Measurements from ENCODE around the gene ETV1.

The ETV1 gene

DNA sequence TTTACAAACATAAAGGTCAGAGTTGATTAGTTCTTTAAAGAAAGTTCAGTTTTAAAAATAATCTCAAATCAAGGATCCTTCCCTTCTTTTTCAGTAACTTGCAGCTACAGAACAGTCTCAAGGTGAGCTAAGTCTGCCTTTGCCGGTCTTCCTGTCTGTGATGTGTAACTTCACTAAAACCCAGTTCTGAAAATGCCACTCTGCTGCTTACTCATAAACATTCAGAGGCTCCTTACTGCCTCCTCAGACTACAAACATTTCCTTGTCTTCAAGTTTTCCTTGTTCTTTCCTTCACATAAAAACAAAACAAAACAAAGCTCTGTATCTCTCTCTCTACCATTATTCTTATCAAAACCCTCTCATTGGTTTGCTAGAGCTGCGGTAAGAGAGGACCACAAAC, 128.7 kb downstream of the ETV1 start:
- Histone ChIP-seq H3K9ac (ENCODE audit: insufficient read length, low read depth) (no peak overlapping the region), H3K9me3 (ENCODE audit: insufficient read depth, low read length) (no peaks in the 10 kb centered on the region), H3K4me1 (ENCODE audit: insufficient read depth, insufficient read length) (no peaks in the 10 kb centered on the region), H3K27me3 (ENCODE audit: insufficient read depth, insufficient read length) (no peaks in the 10 kb centered on the region), H3K36me3 (ENCODE audit: insufficient read depth, insufficient read length, low read length) (no peaks in the 10 kb centered on the region), H3K4me3 (ENCODE audit: insufficient read length, low read depth) (no peak overlapping the region)
- TF ChIP-seq SUZ12 (IDR thresholded peaks at IDR 0.05; ENCODE audit: extremely low read depth, insufficient read depth, insufficient read length) (no peak), YY1 (IDR thresholded peaks at IDR 0.05; ENCODE audit: insufficient read depth, insufficient read length) (no peak), ZNF274 (IDR thresholded peaks at IDR 0.05; ENCODE audit: low read depth, low read length) (no peak)
- DNase-seq (ENCODE audit: low read depth, low spot score), result no peak

- Histone ChIP-seq H3K9ac (ENCODE audit: insufficient read length, low read depth) (no peak overlapping the region), H3K36me3 (ENCODE audit: insufficient read depth, insufficient read length, low read length) (no peaks in the 10 kb centered on the region), H3K4me3 (ENCODE audit: insufficient read length, low read depth) (no peak overlapping the region), H3K27me3 (ENCODE audit: insufficient read depth, insufficient read length) (no peaks in the 10 kb centered on the region), H3K9me3 (ENCODE audit: insufficient read depth, low read length) (no peaks in the 10 kb centered on the region), H3K4me1 (ENCODE audit: insufficient read depth, insufficient read length) (no peaks in the 10 kb centered on the region)
- TF ChIP-seq ZNF274 (IDR thresholded peaks at IDR 0.05; ENCODE audit: low read depth, low read length) (no peak), YY1 (IDR thresholded peaks at IDR 0.05; ENCODE audit: insufficient read depth, insufficient read length) (no peak), SUZ12 (IDR thresholded peaks at IDR 0.05; ENCODE audit: extremely low read depth, insufficient read depth, insufficient read length) (no peak)
- no peak for DNase-seq (ENCODE audit: low read depth, low spot score)
Observed at GRCh38 chr7:13856012-13856411, 133.5 kb downstream of the ETV1 start.

DNA sequence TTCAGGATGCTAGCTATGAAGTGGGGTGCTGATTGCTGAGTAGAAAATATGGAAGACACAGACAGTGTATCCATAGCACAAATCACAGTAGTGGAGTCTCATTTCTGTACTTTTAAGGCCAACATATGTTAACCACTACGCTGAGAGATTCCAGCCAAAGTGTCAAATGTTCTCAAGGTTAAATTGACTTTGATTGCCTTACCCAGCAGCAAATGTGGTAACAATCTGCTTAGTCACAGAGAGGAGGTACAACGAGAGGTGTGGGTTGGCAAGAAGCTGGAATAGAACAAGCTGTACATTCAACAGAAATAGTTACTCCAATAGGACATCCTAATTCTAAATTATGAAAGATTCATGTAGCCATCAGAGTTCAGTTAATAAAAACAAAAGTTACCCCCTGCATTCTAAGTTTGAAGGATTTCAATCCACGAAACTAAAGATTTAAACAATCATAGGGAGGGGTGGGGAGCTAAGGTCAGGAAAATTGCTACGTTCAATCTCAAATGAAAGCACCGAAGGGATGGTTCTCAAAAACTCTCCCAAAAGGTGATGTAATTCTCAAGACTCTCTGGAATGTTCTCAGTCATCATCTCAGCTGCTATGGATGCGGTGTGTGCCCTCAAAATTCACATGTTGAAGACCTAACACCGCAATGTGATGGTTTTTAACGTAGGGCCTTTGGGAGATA, 137.0 kb downstream of the ETV1 start:
- no peak overlapping the region for H3K4me3 ChIP-seq (ENCODE audit: insufficient read length, low read depth)
- no peak for TF ChIP-seq SUZ12 (IDR thresholded peaks at IDR 0.05; ENCODE audit: extremely low read depth, insufficient read depth, insufficient read length)
- TF ChIP-seq ZNF274 (IDR thresholded peaks at IDR 0.05; ENCODE audit: low read depth, low read length), result no peak
- TF ChIP-seq YY1 (IDR thresholded peaks at IDR 0.05; ENCODE audit: insufficient read depth, insufficient read length), result no peak
- no peaks in the 10 kb centered on the region for H3K4me1 ChIP-seq (ENCODE audit: insufficient read depth, insufficient read length)
- H3K9ac ChIP-seq (ENCODE audit: insufficient read length, low read depth), result no peak overlapping the region
- H3K36me3 ChIP-seq (ENCODE audit: insufficient read depth, insufficient read length, low read length), result no peaks in the 10 kb centered on the region
- no peak for DNase-seq (ENCODE audit: low read depth, low spot score)
- no peaks in the 10 kb centered on the region for H3K9me3 ChIP-seq (ENCODE audit: insufficient read depth, low read length)
- H3K27me3 ChIP-seq (ENCODE audit: insufficient read depth, insufficient read length), result no peaks in the 10 kb centered on the region

GRCh38 chr7:13851736-13852135, 137.7 kb downstream of the ETV1 start:
- no peaks in the 10 kb centered on the region for H3K9me3 ChIP-seq (ENCODE audit: insufficient read depth, low read length)
- no peak overlapping the region for H3K9ac ChIP-seq (ENCODE audit: insufficient read length, low read depth)
- no peak overlapping the region for H3K4me3 ChIP-seq (ENCODE audit: insufficient read length, low read depth)
- DNase-seq (ENCODE audit: low read depth, low spot score), result peak; percentile 63
- no peaks in the 10 kb centered on the region for H3K27me3 ChIP-seq (ENCODE audit: insufficient read depth, insufficient read length)
- TF ChIP-seq SUZ12 (IDR thresholded peaks at IDR 0.05; ENCODE audit: extremely low read depth, insufficient read depth, insufficient read length) (no peak), YY1 (IDR thresholded peaks at IDR 0.05; ENCODE audit: insufficient read depth, insufficient read length) (no peak), ZNF274 (IDR thresholded peaks at IDR 0.05; ENCODE audit: low read depth, low read length) (no peak)
- H3K36me3 ChIP-seq (ENCODE audit: insufficient read depth, insufficient read length, low read length), result no peaks in the 10 kb centered on the region
- no peaks in the 10 kb centered on the region for H3K4me1 ChIP-seq (ENCODE audit: insufficient read depth, insufficient read length)

DNA sequence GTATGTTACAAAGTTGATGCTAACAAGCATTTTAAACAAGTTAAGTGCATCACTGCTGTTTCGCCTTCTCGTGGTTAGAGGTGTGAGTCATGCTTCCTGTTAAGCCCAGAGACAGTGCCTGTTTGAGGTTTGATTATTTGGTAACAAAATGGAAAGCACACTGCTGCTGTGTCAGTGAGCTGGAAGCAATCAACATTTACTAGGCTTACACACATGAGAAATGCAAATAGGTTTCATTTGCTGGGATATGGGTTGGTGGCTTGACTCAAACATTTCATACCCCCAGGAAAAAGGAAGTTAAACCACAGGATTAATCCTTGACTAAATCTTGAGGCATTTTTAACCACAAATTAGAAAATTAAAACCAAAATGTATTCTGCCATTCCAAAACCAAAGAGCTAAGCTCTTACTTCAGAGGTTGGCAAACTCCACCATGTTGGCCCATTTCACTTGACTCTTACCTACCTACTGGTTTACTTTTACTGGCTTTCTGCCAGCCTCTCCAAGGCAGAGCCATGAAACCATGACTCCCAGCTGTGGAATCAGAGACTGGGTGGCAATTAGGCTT, 139.2 kb downstream of the ETV1 start:
- no peak overlapping the region for H3K9ac ChIP-seq (ENCODE audit: insufficient read length, low read depth)
- DNase-seq (ENCODE audit: low read depth, low spot score), result peak; percentile 49
- no peak for TF ChIP-seq YY1 (IDR thresholded peaks at IDR 0.05; ENCODE audit: insufficient read depth, insufficient read length)
- TF ChIP-seq ZNF274 (IDR thresholded peaks at IDR 0.05; ENCODE audit: low read depth, low read length), result no peak
- TF ChIP-seq SUZ12 (IDR thresholded peaks at IDR 0.05; ENCODE audit: extremely low read depth, insufficient read depth, insufficient read length), result no peak
- no peaks in the 10 kb centered on the region for H3K27me3 ChIP-seq (ENCODE audit: insufficient read depth, insufficient read length)
- H3K4me1 ChIP-seq (ENCODE audit: insufficient read depth, insufficient read length), result no peaks in the 10 kb centered on the region
- no peaks in the 10 kb centered on the region for H3K36me3 ChIP-seq (ENCODE audit: insufficient read depth, insufficient read length, low read length)
- H3K4me3 ChIP-seq (ENCODE audit: insufficient read length, low read depth), result no peak overlapping the region
- H3K9me3 ChIP-seq (ENCODE audit: insufficient read depth, low read length), result no peaks in the 10 kb centered on the region

DNA sequence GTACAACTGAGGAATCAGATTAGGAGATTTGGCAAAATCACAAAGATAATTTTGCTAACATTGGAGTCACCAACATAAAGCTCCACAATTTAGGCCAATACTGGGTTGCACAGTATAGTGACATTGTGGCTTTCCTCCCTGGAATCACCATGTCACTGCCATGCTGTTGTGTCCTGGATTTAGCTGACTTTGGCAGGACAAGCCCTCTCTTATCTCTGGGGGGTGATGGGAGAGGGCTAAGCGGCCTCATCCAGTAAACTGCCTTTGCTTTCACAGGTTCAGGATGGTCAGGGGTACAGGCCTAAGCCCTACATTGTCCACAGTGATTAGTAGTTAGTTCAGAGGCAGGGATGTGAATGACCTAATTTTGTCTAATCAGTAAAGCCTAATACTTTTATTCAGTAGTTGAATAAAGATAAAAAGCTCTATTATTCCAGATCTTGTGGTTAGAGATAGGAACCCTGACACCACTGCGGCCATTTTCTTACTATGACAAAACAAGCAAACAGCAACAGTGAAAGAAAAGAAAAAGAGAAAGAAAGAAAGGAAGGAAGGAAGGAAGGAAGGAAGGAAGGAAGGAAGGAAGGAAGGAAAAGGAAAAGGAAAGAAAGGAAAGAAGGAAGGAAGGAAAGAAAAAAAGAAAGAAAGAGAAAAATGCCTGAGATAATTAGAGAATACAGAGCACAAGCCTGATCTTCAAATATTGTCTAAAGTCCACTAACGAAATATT, 140.1 kb downstream of the ETV1 start:
- TF ChIP-seq YY1 (IDR thresholded peaks at IDR 0.05; ENCODE audit: insufficient read depth, insufficient read length) (no peak), SUZ12 (IDR thresholded peaks at IDR 0.05; ENCODE audit: extremely low read depth, insufficient read depth, insufficient read length) (no peak)
- Histone ChIP-seq H3K9ac (ENCODE audit: insufficient read length, low read depth) (no peak overlapping the region), H3K27me3 (ENCODE audit: insufficient read depth, insufficient read length) (no peaks in the 10 kb centered on the region), H3K4me3 (ENCODE audit: insufficient read length, low read depth) (no peak overlapping the region), H3K9me3 (ENCODE audit: insufficient read depth, low read length) (no peaks in the 10 kb centered on the region), H3K36me3 (ENCODE audit: insufficient read depth, insufficient read length, low read length) (no peaks in the 10 kb centered on the region), H3K4me1 (ENCODE audit: insufficient read depth, insufficient read length) (no peaks in the 10 kb centered on the region)
- DNase-seq (ENCODE audit: low read depth, low spot score), result no peak

DNA sequence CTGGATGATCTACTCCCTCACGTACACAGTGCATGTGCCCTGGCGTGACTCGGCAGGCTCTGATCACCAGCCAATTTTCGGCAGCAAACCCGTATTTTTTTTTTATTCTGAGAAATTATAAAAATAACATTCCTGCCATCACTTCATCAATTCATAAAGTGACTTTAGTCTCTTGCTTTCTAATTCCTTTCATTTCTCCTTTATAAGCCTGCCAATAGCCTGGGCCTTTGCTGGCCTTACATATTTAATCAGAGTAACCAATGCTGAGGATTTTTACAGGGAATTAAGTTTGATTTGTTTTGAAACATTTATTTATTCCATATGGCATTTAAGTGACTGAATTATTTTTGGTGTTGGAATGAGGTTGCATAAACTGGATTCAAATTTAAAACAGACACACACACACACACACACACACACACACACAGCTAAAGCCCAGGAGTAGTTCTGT, 140.8 kb downstream of the ETV1 start:
- Histone ChIP-seq H3K36me3 (ENCODE audit: insufficient read depth, insufficient read length, low read length) (no peaks in the 10 kb centered on the region), H3K9ac (ENCODE audit: insufficient read length, low read depth) (no peak overlapping the region), H3K27me3 (ENCODE audit: insufficient read depth, insufficient read length) (no peaks in the 10 kb centered on the region), H3K4me1 (ENCODE audit: insufficient read depth, insufficient read length) (no peaks in the 10 kb centered on the region), H3K4me3 (ENCODE audit: insufficient read length, low read depth) (no peak overlapping the region), H3K9me3 (ENCODE audit: insufficient read depth, low read length) (no peaks in the 10 kb centered on the region)
- no peak for DNase-seq (ENCODE audit: low read depth, low spot score)
- TF ChIP-seq YY1 (IDR thresholded peaks at IDR 0.05; ENCODE audit: insufficient read depth, insufficient read length), result no peak
- no peak for TF ChIP-seq SUZ12 (IDR thresholded peaks at IDR 0.05; ENCODE audit: extremely low read depth, insufficient read depth, insufficient read length)
- no peak for TF ChIP-seq ZNF274 (IDR thresholded peaks at IDR 0.05; ENCODE audit: low read depth, low read length)

Data from NT2/D1 (cell line).